Chondrocyte (in vitro differentiated cells): ENCODE measurements around the gene VAMP2. TPM values are rescaled to one million over a fixed set of nuclear protein-coding genes. Genes with fewer than 3 reads are reported as not detected.

Experiments
- DNase-seq: peaks from one replicate; pipeline ENCODE4 v3.0.0; 2021; ENCODE audit warnings: mixed read lengths, low spot score
- H3K27ac Mint-ChIP-seq: one replicate; pipeline ENCODE4 v1.8.0; 2021; ENCODE audit warnings: mild to moderate bottlenecking, moderate library complexity, mixed read lengths; ENCODE audit not compliant: unreplicated experiment
- H3K27me3 Mint-ChIP-seq: 2 replicates; pipeline ENCODE4 v1.8.0; 2021; ENCODE audit warnings: low read depth, mixed read lengths
- H3K36me3 Mint-ChIP-seq: 2 replicates; pipeline ENCODE4 v1.8.0; 2021; ENCODE audit warnings: low read depth, mixed read lengths
- H3K4me1 Mint-ChIP-seq: 2 replicates; pipeline ENCODE4 v1.8.0; 2021; ENCODE audit warnings: low read depth, mild to moderate bottlenecking, mixed read lengths
- H3K4me3 Mint-ChIP-seq: one replicate; pipeline ENCODE4 v1.8.0; 2021; ENCODE audit warnings: mild to moderate bottlenecking, moderate library complexity, mixed read lengths; ENCODE audit not compliant: unreplicated experiment
- H3K9me3 Mint-ChIP-seq: 2 replicates; pipeline ENCODE4 v1.8.0; 2021; ENCODE audit warnings: low read depth, mixed read lengths
- total RNA-seq: library from RNA; stranded (reverse); gene quantifications from 3 replicates; pipeline ENCODE4 v1.2.1, GENCODE V29; 2021
- TF ChIP-seq, protein P1 (sequence below): fragments of 200-600 bp; sonication (generic); IDR thresholded peaks from 2 replicates; pipeline ENCODE4 v1.5.0; 2021; ENCODE audit warnings: antibody characterized with exemption, mild to moderate bottlenecking, moderate library complexity

Gene VAMP2
- total RNA-seq, 1 donor from 2014 or later: 45.4 TPM

DNA sequence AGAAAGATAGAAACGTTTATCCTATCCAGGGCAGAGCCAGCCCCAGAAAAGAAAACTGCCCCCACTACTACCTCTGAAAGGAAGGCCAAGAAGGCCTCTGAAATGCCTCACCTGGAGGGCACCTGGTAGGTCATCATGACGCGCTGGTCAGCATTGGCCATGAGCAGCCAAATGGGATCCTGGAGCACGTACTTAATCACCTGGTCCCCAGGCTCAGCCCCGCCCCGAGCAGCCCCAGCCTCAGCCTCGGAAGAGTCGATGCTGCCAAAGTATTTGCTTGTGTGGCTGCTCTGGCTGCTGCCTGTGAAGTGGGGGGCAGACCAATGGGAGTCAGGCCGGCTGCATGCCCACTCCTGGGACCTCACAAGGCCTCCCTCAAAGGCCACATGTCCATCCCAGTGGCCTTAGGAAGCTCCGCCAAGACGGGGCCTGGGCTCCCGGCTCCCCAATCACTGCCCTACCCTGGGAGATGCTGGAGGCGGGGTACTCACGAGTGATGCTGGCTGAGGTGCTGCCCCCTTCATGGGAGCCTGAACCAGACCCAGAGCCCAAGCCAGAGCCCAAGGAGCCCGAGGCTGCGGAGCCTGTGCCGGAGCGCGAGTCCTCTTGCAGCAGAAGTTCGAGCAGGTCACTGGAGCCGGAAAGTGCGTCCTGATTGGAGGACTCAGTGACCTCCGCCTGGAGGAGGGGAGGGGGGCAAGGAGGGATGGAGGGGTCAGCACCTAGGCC is 20.4 kb downstream of the VAMP2 start:
- no peaks in the 10 kb centered on the region for H3K9me3 Mint-ChIP-seq
- no peaks in the 10 kb centered on the region for H3K4me1 Mint-ChIP-seq
- H3K4me3 Mint-ChIP-seq: no peak overlapping the region
- H3K27ac Mint-ChIP-seq: peak overlapping the region; percentile 17
- H3K27me3 Mint-ChIP-seq: no peaks in the 10 kb centered on the region
- H3K36me3 Mint-ChIP-seq: peaks cover 40% of the 10 kb centered on the region
- TF ChIP-seq, protein P1, sequence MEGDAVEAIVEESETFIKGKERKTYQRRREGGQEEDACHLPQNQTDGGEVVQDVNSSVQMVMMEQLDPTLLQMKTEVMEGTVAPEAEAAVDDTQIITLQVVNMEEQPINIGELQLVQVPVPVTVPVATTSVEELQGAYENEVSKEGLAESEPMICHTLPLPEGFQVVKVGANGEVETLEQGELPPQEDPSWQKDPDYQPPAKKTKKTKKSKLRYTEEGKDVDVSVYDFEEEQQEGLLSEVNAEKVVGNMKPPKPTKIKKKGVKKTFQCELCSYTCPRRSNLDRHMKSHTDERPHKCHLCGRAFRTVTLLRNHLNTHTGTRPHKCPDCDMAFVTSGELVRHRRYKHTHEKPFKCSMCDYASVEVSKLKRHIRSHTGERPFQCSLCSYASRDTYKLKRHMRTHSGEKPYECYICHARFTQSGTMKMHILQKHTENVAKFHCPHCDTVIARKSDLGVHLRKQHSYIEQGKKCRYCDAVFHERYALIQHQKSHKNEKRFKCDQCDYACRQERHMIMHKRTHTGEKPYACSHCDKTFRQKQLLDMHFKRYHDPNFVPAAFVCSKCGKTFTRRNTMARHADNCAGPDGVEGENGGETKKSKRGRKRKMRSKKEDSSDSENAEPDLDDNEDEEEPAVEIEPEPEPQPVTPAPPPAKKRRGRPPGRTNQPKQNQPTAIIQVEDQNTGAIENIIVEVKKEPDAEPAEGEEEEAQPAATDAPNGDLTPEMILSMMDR: no peak
- no peak for DNase-seq

- Mint-ChIP-seq H3K9me3 (no peaks in the 10 kb centered on the region), H3K27ac (no peak overlapping the region), H3K36me3 (peaks cover 37% of the 10 kb centered on the region), H3K4me3 (no peak overlapping the region), H3K4me1 (no peaks in the 10 kb centered on the region), H3K27me3 (no peaks in the 10 kb centered on the region)
- DNase-seq: no peak
- TF ChIP-seq, protein P1: no peak
Measured at GRCh38 chr17:8141741-8142140, 21.0 kb downstream of the VAMP2 start.

DNA sequence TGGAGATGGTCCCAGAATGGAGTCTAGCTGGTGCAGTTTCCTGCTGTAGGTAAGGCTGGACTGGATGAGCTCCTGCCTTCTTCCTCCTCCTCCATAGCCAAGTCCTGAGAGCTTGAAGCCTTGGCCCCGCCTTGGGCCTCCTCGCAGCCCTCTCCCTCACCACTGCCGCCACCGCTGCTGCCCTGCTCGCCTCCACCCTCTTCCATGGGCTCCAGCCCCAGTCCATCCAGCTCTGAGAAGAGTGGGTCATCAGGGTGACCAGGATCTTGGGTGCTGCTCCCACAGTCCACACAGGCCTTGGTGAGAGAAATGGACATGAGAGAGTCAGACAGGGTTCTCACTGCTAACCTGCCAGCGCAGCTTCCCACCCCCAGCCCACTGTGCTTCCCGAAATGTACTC is 21.7 kb downstream of the VAMP2 start:
- H3K27me3 Mint-ChIP-seq: no peaks in the 10 kb centered on the region
- peak overlapping the region; percentile 59 for H3K27ac Mint-ChIP-seq
- DNase-seq: no peak
- TF ChIP-seq, protein P1: no peak
- H3K9me3 Mint-ChIP-seq: no peaks in the 10 kb centered on the region
- peaks cover 30% of the 10 kb centered on the region for H3K36me3 Mint-ChIP-seq
- H3K4me1 Mint-ChIP-seq: no peaks in the 10 kb centered on the region
- no peak overlapping the region for H3K4me3 Mint-ChIP-seq

DNA sequence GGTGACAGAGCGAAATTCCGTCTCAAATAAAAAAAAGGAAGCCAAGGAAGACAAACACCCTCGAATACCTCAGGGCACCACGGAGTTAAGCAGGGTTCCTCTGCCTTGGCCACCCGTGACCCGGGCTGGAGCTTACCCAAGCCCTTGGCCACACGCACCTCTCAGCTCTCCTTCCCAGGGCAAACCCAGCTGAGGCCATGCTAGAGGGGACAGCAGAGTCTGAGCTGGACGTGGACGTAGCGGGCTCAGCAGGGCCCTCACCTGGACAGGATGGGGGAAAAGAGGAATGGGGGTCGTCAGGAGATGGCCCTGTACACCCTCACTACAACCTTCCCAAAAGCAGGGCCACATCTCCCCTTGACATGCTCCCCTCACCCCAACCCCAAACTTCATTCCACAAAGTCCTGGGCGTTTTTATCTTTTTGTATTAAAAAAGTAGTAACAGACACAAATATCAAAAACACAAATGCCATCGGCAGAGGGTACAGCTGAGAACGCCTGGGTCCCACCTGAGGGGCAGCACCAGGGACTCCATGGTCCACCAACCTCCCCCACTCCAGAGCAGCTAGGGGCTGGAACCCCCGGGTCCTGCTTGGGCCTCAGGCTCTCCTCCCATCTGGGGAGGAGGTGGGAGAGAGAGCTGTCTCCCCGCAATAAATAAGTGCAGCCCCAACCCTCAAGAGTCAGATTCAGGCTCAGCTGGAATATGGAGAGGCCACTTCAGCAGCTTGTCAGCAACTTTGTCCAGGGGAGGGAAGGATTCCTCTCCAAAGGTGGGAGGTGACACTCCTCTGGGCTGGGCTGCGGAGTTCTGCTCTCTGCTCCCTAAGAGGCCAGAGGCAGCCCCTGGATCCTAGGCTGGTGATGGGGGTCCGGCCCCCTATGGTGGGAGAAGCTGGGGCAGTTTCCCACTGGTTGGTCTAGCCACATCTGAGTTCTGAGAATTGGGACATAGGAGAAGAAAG is 22.4 kb downstream of the VAMP2 start:
- Mint-ChIP-seq H3K36me3 (peaks cover 25% of the 10 kb centered on the region), H3K9me3 (no peaks in the 10 kb centered on the region), H3K4me3 (no peak overlapping the region), H3K27me3 (no peaks in the 10 kb centered on the region), H3K4me1 (no peaks in the 10 kb centered on the region), H3K27ac (peak overlapping the region; percentile 59)
- TF ChIP-seq, protein P1: no peak
- DNase-seq: no peak

DNA sequence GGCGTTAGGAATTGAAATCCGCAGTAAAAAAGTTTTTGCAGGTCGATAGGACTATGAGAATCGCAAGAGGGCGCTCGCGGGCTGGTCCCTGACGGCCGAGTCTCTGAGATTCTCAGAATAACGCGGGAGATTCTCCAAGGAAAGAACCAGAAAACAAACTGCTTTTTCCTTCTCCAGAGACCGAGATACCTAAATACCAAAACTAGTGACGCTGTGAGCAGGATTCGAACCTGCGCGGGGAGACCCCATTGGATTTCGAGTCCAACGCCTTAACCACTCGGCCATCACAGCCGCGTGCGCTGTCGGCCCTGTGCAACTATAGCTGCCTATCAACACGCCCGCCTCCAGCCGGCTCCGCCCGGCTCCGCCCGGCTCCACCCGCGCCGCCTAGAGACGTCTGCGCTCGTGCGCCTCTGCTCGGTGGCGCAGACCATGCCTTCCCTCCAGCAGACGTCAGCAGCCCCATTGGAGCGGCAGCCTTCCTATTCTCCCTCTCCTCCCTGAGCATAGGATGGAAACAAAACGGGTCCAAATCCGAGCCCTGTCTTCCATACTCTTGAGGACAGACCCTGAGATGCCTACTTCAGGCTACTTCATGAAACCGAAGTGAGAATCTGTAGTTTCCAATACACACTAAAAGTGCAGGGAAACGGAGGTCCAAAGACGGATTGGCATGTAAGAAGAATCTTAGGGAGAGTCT is 23.9 kb downstream of the VAMP2 start:
- TF ChIP-seq, protein P1: peak; percentile 95
- Mint-ChIP-seq H3K27me3 (no peaks in the 10 kb centered on the region), H3K4me3 (no peak overlapping the region), H3K9me3 (no peaks in the 10 kb centered on the region), H3K4me1 (no peaks in the 10 kb centered on the region), H3K27ac (no peak overlapping the region), H3K36me3 (peaks cover 20% of the 10 kb centered on the region)
- peak; percentile 95 for DNase-seq
